K562 (cell line): ENCODE results near the gene IL10RB. TPM values are rescaled to one million over a fixed set of nuclear protein-coding genes. Genes with fewer than 3 reads are reported as not detected.

Experiments used
- ARID1B ChIP-seq: fragments of 450-650 bp; IDR thresholded peaks from 2 replicates; pipeline ENCODE4 v1.6.1; 2016; ENCODE audit warnings: antibody characterized with exemption, mild to moderate bottlenecking, inconsistent platforms
- BRD4 ChIP-seq: fragments of 200-600 bp; sonication (generic); IDR thresholded peaks from 2 replicates; pipeline ENCODE4 v1.6.1; 2017; ENCODE audit warnings: inconsistent platforms
- CHAMP1 ChIP-seq: fragments of 450-650 bp; IDR thresholded peaks from 2 replicates; pipeline ENCODE4 v1.6.1; 2016; ENCODE audit warnings: mild to moderate bottlenecking
- CREM ChIP-seq: IDR thresholded peaks from 2 replicates; pipeline ENCODE4 v1.6.1; 2014; ENCODE audit warnings: antibody characterized with exemption, low read depth
- EGR1 ChIP-seq: fragments of 450-650 bp; conservative IDR thresholded peaks from 2 replicates; pipeline ENCODE4 v1.6.1; 2017; ENCODE audit warnings: mild to moderate bottlenecking
- ETS1 ChIP-seq: conservative IDR thresholded peaks from 2 replicates; pipeline ENCODE4 v1.6.1; 2011; ENCODE audit warnings: low read depth, mild to moderate bottlenecking, low read length; ENCODE audit not compliant: control insufficient read depth
- GABPA ChIP-seq: fragments of 200-800 bp; sonication (Bioruptor generic); conservative IDR thresholded peaks from 2 replicates; pipeline ENCODE4 v1.6.1; 2016; ENCODE audit warnings: low read depth, missing genetic modification characterization, missing compliant biosample characterization
- MED1 ChIP-seq: sonication (generic); formaldehyde crosslinking; IDR thresholded peaks from 2 replicates; pipeline ENCODE4 v1.8.1; 2023; ENCODE audit warnings: missing genetic modification reagents, borderline replicate concordance
- PTTG1 ChIP-seq: fragments of 450-650 bp; IDR thresholded peaks from 2 replicates; pipeline ENCODE4 v1.6.1; 2016; ENCODE audit warnings: low read depth, mild to moderate bottlenecking, missing genetic modification characterization, missing compliant biosample characterization
- RBM34 ChIP-seq: fragments of 200-400 bp; formaldehyde crosslinking; IDR thresholded peaks from 2 replicates; pipeline ENCODE4 v1.6.1; 2018; ENCODE audit warnings: low read length, borderline replicate concordance; ENCODE audit not compliant: insufficient read depth
- RCOR1 ChIP-seq, 2 experiments: IDR thresholded peaks; 2 replicates each; pipeline ENCODE4 v1.6.1; 2012; ENCODE audit warnings: low read depth in 2 of 2, low read length in 2 of 2, borderline replicate concordance in 1 of 2, improper control_type of control experiment in 1 of 2
- RNF219 ChIP-seq: fragments of 250-450 bp; sonication (Bioruptor Pico); IDR thresholded peaks from 2 replicates; pipeline ENCODE4 v1.5.0; 2022; ENCODE audit warnings: mild to moderate bottlenecking
- TEAD4 ChIP-seq, 2 experiments: sonication (generic) in 1 of 2; formaldehyde crosslinking in 1 of 2; IDR thresholded peaks; 2 replicates each; pipeline versions ENCODE4 v1.6.1 to v1.8.0; 2012 to 2022; ENCODE audit warnings: borderline replicate concordance in 1 of 2, inconsistent platforms in 1 of 2, low read length in 1 of 2, mild to moderate bottlenecking in 1 of 2, missing genetic modification reagents in 1 of 2
- THRAP3 ChIP-seq: fragments of 450-650 bp; IDR thresholded peaks from 2 replicates; pipeline ENCODE4 v1.6.1; 2016; ENCODE audit warnings: mild to moderate bottlenecking, inconsistent platforms, borderline replicate concordance
- USF1 ChIP-seq: sonication (generic); formaldehyde crosslinking; IDR thresholded peaks from 2 replicates; pipeline ENCODE4 v1.9.0; 2022; ENCODE audit warnings: mild to moderate bottlenecking, missing genetic modification reagents
- ZFP91 ChIP-seq: sonication (generic); formaldehyde crosslinking; IDR thresholded peaks from 2 replicates; pipeline ENCODE4 v1.8.0; 2022; ENCODE audit warnings: mild to moderate bottlenecking, missing genetic modification reagents
- ZNF146 ChIP-seq: IDR thresholded peaks from one replicate; pipeline ENCODE4 v1.6.1; 2018; ENCODE audit warnings: missing compliant biosample characterization; ENCODE audit not compliant: unreplicated experiment
- polyA plus RNA-seq, 8 experiments: library from polyadenylated mRNA; depleted of rRNA in 4 of 8; stranded (reverse) in 5 of 8; unstranded in 3 of 8; fragments of >200 nt; fragmentation: Nextera tagmentation in 2 of 8; fragmentation: Illumina TruSeq in 1 of 8; extraction: Ambion mirVana in 2 of 8; extraction: Trizol in 1 of 8; gene quantifications; 2 replicates each; pipeline versions ENCODE4 v1.2.1 to v1.2.3, GENCODE V29; 2011 to 2014; ENCODE audit warnings: inconsistent platforms in 1 of 8, missing spikeins in 1 of 8
- total RNA-seq, 7 experiments: library from RNA; depleted of rRNA in 6 of 7; stranded (reverse); fragments of >200 nt in 6 of 7; fragmentation: Illumina TruSeq in 2 of 7; extraction: Trizol in 2 of 7; gene quantifications; 2 replicates each; pipeline versions ENCODE4 v1.2.1 to v1.2.3, GENCODE V29; 2011 to 2021; ENCODE audit warnings: low replicate concordance in 1 of 7

The IL10RB gene
- total and polyA plus RNA-seq, 9 of the 15 experiments (the other 6 are each of a cell fraction or from before 2014, with no cell fraction given): 10.9 to 33.8 (median 23.0) TPM

GRCh38 chr21:33308586-33309490 lies 42.7 kb downstream of the IL10RB start (continued):
- no peak for TF ChIP-seq ETS1
- no peak for TF ChIP-seq RNF219 (CRISPR knock-in tag)
- TF ChIP-seq GABPA (tag): no peak
- no peak for TF ChIP-seq THRAP3
- TF ChIP-seq USF1 (CRISPR knock-in tag): no peak
- TF ChIP-seq MED1 (CRISPR knock-in tag): no peak
- no peak for TF ChIP-seq BRD4
- TF ChIP-seq ZNF146 (CRISPR knock-in tag): no peak
- TF ChIP-seq PTTG1 (tag): no peak
- no peak for TF ChIP-seq RBM34
- TF ChIP-seq EGR1: no peak
- TF ChIP-seq TEAD4 (IDR thresholded peaks at IDR 0.05; ENCODE audit: low read length): peak; percentile 74; the same call in 1 of the 2 replicates
- no peak for TF ChIP-seq TEAD4 (CRISPR knock-in tag; IDR thresholded peaks at IDR 0.05; ENCODE audit: borderline replicate concordance)
- no peak for TF ChIP-seq ZFP91 (CRISPR knock-in tag)
- no peak for TF ChIP-seq CREM
- TF ChIP-seq ARID1B: peak; percentile 56
- peak in 1 of 2 experiments; percentile 73; a peak in 2 of 4 replicates for TF ChIP-seq RCOR1 (IDR thresholded peaks at IDR 0.05; ENCODE audit: borderline replicate concordance in 1 of 2, low read depth in 2 of 2, low read length in 2 of 2)
- TF ChIP-seq CHAMP1: no peak
